ENCODE measurements around the gene TOM1. TPM values are rescaled to one million over a fixed set of nuclear protein-coding genes. Genes with fewer than 3 reads are reported as not detected.

The TOM1 gene
- polyA plus RNA-seq, 4 donors = 33.6 to 38.7 (median 36.7) TPM

- DNase-seq (ENCODE audit: low read depth in 4 of 4, low spot score in 3 of 4) = no peak
Observed at GRCh38 chr22:35343664-35344550, 44.2 kb downstream of the TOM1 start.

GRCh38 chr22:35344956-35345690 lies 45.4 kb downstream of the TOM1 start:
- DNase-seq (ENCODE audit: low read depth in 4 of 4, low spot score in 3 of 4) = no peak

GRCh38 chr22:35345808-35346505 lies 46.3 kb downstream of the TOM1 start:
- DNase-seq (ENCODE audit: low read depth in 4 of 4, low spot score in 3 of 4) = no peak

- DNase-seq (ENCODE audit: low read depth in 4 of 4, low spot score in 3 of 4) = no peak
Observed at GRCh38 chr22:35346596-35347220, 47.0 kb downstream of the TOM1 start.

- no peak for DNase-seq (ENCODE audit: low read depth in 4 of 4, low spot score in 3 of 4)
Observed at GRCh38 chr22:35347462-35347861, 47.8 kb downstream of the TOM1 start.

- no peak for DNase-seq (ENCODE audit: low read depth in 4 of 4, low spot score in 3 of 4)
Observed at GRCh38 chr22:35348026-35348590, 48.4 kb downstream of the TOM1 start.

GRCh38 chr22:35348703-35349102 lies 49.0 kb downstream of the TOM1 start:
- no peak for DNase-seq (ENCODE audit: low read depth in 4 of 4, low spot score in 3 of 4)

- DNase-seq (ENCODE audit: low read depth in 4 of 4, low spot score in 3 of 4) = no peak
Observed at GRCh38 chr22:35349368-35349703, 49.6 kb downstream of the TOM1 start.

- DNase-seq (ENCODE audit: low read depth in 4 of 4, low spot score in 3 of 4) = no peak
Observed at GRCh38 chr22:35349704-35350538, 50.2 kb downstream of the TOM1 start.

GRCh38 chr22:35350539-35351503 lies 51.1 kb downstream of the TOM1 start:
- peak; percentile 67 to 80 (median 74) for DNase-seq (ENCODE audit: low read depth in 4 of 4, low spot score in 3 of 4)

- DNase-seq (ENCODE audit: low read depth in 4 of 4, low spot score in 3 of 4) = no peak
Observed at GRCh38 chr22:35352214-35353111, 52.8 kb downstream of the TOM1 start.

- DNase-seq (ENCODE audit: low read depth in 4 of 4, low spot score in 3 of 4) = no peak
Observed at GRCh38 chr22:35353318-35353717, 53.6 kb downstream of the TOM1 start.

GRCh38 chr22:35354068-35354467 lies 54.4 kb downstream of the TOM1 start:
- DNase-seq (ENCODE audit: low read depth in 4 of 4, low spot score in 3 of 4) = no peak

- DNase-seq (ENCODE audit: low read depth in 4 of 4, low spot score in 3 of 4) = no peak
Observed at GRCh38 chr22:35357883-35358621, 58.4 kb downstream of the TOM1 start.

- DNase-seq (ENCODE audit: low read depth in 4 of 4, low spot score in 3 of 4) = no peak
Observed at GRCh38 chr22:35359380-35360065, 59.8 kb downstream of the TOM1 start.

- DNase-seq (ENCODE audit: low read depth in 4 of 4, low spot score in 3 of 4) = no peak
Observed at GRCh38 chr22:35361001-35361558, 61.4 kb downstream of the TOM1 start.
